NCI-H2029 (cell line): ENCODE results near the gene GLCCI1.
"Not testable (repeated sequence)": the region's sequence is repeated elsewhere in the genome, so short reads cannot be mapped to it uniquely, and the experiment has no call there.

Experiments
- DNase-seq: peaks from one replicate; lab custom pipeline; 2025; lab: John Stamatoyannopoulos, UW

GLCCI1 gene

GRCh38 chr7:8051373-8051772 lies 82.8 kb downstream of the GLCCI1 start:
- no peak for DNase-seq

- no peak for DNase-seq
Observed at GRCh38 chr7:8051998-8052397, 83.4 kb downstream of the GLCCI1 start.

- DNase-seq, result no peak
Observed at GRCh38 chr7:8052824-8053223, 84.2 kb downstream of the GLCCI1 start.

- no peak for DNase-seq
Observed at GRCh38 chr7:8056439-8056838, 87.8 kb downstream of the GLCCI1 start.

GRCh38 chr7:8057566-8057965 lies 89.0 kb downstream of the GLCCI1 start:
- no peak for DNase-seq

GRCh38 chr7:8058322-8058721 lies 89.7 kb downstream of the GLCCI1 start:
- DNase-seq, result no peak

GRCh38 chr7:8058852-8059251 lies 90.3 kb downstream of the GLCCI1 start:
- DNase-seq, result no peak

GRCh38 chr7:8060241-8060640 lies 91.6 kb downstream of the GLCCI1 start:
- no peak for DNase-seq

- DNase-seq, result not testable (repeated sequence)
Observed at GRCh38 chr7:8063300-8063699, 94.7 kb downstream of the GLCCI1 start.

- DNase-seq, result no peak
Observed at GRCh38 chr7:8063706-8064297, 95.2 kb downstream of the GLCCI1 start.

- no peak for DNase-seq
Observed at GRCh38 chr7:8064828-8065227, 96.2 kb downstream of the GLCCI1 start.

GRCh38 chr7:8065356-8065813 lies 96.8 kb downstream of the GLCCI1 start:
- no peak for DNase-seq

GRCh38 chr7:8068892-8069686 lies 100.5 kb downstream of the GLCCI1 start:
- DNase-seq, result no peak

GRCh38 chr7:8070451-8071180 lies 102.0 kb downstream of the GLCCI1 start:
- no peak for DNase-seq

GRCh38 chr7:8078418-8078817 lies 109.8 kb downstream of the GLCCI1 start:
- DNase-seq, result no peak

- DNase-seq, result no peak
Observed at GRCh38 chr7:8082762-8083161, 114.2 kb downstream of the GLCCI1 start.

GRCh38 chr7:8084836-8085235 lies 116.2 kb downstream of the GLCCI1 start:
- DNase-seq, result no peak

GRCh38 chr7:8085420-8085819 lies 116.8 kb downstream of the GLCCI1 start:
- DNase-seq, result no peak

- no peak for DNase-seq
Observed at GRCh38 chr7:8086239-8086638, 117.6 kb downstream of the GLCCI1 start.

- DNase-seq, result no peak
Observed at GRCh38 chr7:8089036-8089780, 120.6 kb downstream of the GLCCI1 start.

GRCh38 chr7:8092140-8092539 lies 123.5 kb downstream of the GLCCI1 start:
- DNase-seq, result no peak
